Psoas muscle (tissue), 8 donors: ENCODE measurements around the gene SPATA6. TPM values are rescaled to one million over a fixed set of nuclear protein-coding genes. Genes with fewer than 3 reads are reported as not detected.

ENCODE experiments used
- ATAC-seq, 4 donors: fragments of 200-7000 bp; cut with Tn5 transposase; one replicate each; pipeline ENCODE4 v1.9.1; 2020; ENCODE audit warnings: moderate library complexity in 3 of 4, mild to moderate bottlenecking in 2 of 4
- DNase-seq, 2 donors: peaks; one replicate each; pipeline ENCODE4 v3.0.0-alpha.2; 2020
- H3K27ac ChIP-seq: fragments of 200-600 bp; one replicate; pipeline ENCODE4 v1.8.0; 2022
- H3K27me3 ChIP-seq, 3 donors: fragments of 200-600 bp in 1 of 3; one replicate each; pipeline versions ENCODE4 v1.6.1 to v1.8.0; 2013 to 2022; ENCODE audit warnings: low read length in 2 of 3, mild to moderate bottlenecking in 2 of 3, moderate library complexity in 1 of 3; ENCODE audit not compliant: insufficient read depth in 3 of 3
- H3K36me3 ChIP-seq, 2 donors: fragments of 200-600 bp in 1 of 2; one replicate each; pipeline versions ENCODE4 v1.6.1 to v1.8.0; 2013 to 2022; ENCODE audit warnings: low read depth in 1 of 2, mild to moderate bottlenecking in 1 of 2, moderate library complexity in 1 of 2; ENCODE audit not compliant: insufficient read depth in 1 of 2
- H3K4me1 ChIP-seq: fragments of 200-600 bp; one replicate; pipeline ENCODE4 v1.8.0; 2022
- H3K4me3 ChIP-seq: fragments of 200-600 bp; one replicate; pipeline ENCODE4 v1.8.0; 2022; ENCODE audit warnings: mild to moderate bottlenecking
- H3K9me3 ChIP-seq: fragments of 200-600 bp; one replicate; pipeline ENCODE4 v1.8.0; 2022
- WGBS, 3 donors: extraction: QIAGEN DNeasy Blood & Tissue Kit; methylation state at CpG; one replicate each; pipeline versions ENCODE4 v1.1.6 to v1.1.7; 2013; 5-methylcytosine and 5-hydroxymethylcytosine counted together
- intact Hi-C, 2 donors: fragments of 100-400 bp; cut with DNase I; formaldehyde crosslinking; loops; one replicate each; pipeline versions ENCODE4 v1.11.0 to v1.14.2; 2022
- polyA plus RNA-seq, 3 donors: library from polyadenylated mRNA; stranded (reverse); fragments of 200-250 nt; gene quantifications; one replicate each; pipeline ENCODE4 v1.2.3, GENCODE V29; 2013
- total RNA-seq, 4 donors: library from RNA; stranded (reverse); fragmentation: NEBNext Ultra II Directional in 2 of 4; extraction: Animal tissue kit (Norgen Biotek cat#: 25700) in 2 of 4; gene quantifications; one replicate each; pipeline versions ENCODE4 v1.2.1 to v1.2.4, GENCODE V29; 2021 to 2023
- TF ChIP-seq, protein P1 (sequence below): fragments of 200-600 bp; IDR thresholded peaks from one replicate; pipeline ENCODE4 v1.8.0; 2022; ENCODE audit warnings: antibody characterized with exemption
- donor health status: healthy with polysubstance abuse.
- donor health status: DM: no; HTN: no; CAD: no; lungs with moderate emphysema.
- donor health status: Bipolar disorder and iron deficiency.
- donor health status: healthy.
- donor health status: DM: yes; HTN: yes; CAD: no.
- donor health status: DM: no; HTN: no; CAD: no.
- donor health status: DM: no; HTN: no; CAD: no.
- donor health status: DM: yes; HTN: yes; CAD: no.

The SPATA6 gene
- total and polyA plus RNA-seq, 7 donors: 0.63 to 5.3 (median 3.0) TPM

GRCh38 chr1:48344373-48344772, 127.6 kb downstream of the SPATA6 start:
- intact Hi-C loops: no loop called here
- peaks cover 12% of the 10 kb centered on the region for H3K9me3 ChIP-seq
- H3K27me3 ChIP-seq: no peaks in the 10 kb centered on the region
- DNase-seq (no peak), ATAC-seq (no peak)
- TF ChIP-seq, protein P1, sequence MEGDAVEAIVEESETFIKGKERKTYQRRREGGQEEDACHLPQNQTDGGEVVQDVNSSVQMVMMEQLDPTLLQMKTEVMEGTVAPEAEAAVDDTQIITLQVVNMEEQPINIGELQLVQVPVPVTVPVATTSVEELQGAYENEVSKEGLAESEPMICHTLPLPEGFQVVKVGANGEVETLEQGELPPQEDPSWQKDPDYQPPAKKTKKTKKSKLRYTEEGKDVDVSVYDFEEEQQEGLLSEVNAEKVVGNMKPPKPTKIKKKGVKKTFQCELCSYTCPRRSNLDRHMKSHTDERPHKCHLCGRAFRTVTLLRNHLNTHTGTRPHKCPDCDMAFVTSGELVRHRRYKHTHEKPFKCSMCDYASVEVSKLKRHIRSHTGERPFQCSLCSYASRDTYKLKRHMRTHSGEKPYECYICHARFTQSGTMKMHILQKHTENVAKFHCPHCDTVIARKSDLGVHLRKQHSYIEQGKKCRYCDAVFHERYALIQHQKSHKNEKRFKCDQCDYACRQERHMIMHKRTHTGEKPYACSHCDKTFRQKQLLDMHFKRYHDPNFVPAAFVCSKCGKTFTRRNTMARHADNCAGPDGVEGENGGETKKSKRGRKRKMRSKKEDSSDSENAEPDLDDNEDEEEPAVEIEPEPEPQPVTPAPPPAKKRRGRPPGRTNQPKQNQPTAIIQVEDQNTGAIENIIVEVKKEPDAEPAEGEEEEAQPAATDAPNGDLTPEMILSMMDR: no peak
- H3K36me3 ChIP-seq: no peaks in the 10 kb centered on the region
- no peaks in the 10 kb centered on the region for H3K4me1 ChIP-seq
- H3K4me3 ChIP-seq: no peak overlapping the region
- WGBS, 3 donors: 96 to 98% (median 96%) methylated on average over 4 of the region's 4 CpGs
- H3K27ac ChIP-seq: no peak overlapping the region

GRCh38 chr1:48341221-48341620, 130.8 kb downstream of the SPATA6 start:
- peaks cover 7% of the 10 kb centered on the region for H3K9me3 ChIP-seq
- no peaks in the 10 kb centered on the region for H3K27me3 ChIP-seq
- H3K27ac ChIP-seq: no peak overlapping the region
- no peaks in the 10 kb centered on the region for H3K4me1 ChIP-seq
- WGBS, 3 donors: 95 to 98% (median 96%) methylated on average over 3 of the region's 3 CpGs
- intact Hi-C loops: no loop called here
- no peak for ATAC-seq
- DNase-seq: no peak
- H3K36me3 ChIP-seq: no peaks in the 10 kb centered on the region
- no peak overlapping the region for H3K4me3 ChIP-seq
- TF ChIP-seq, protein P1: no peak

- no peak overlapping the region for H3K27ac ChIP-seq
- no peak for ATAC-seq
- WGBS, 3 donors: 63 to 75% (median 69%) methylated on average over 4 of the region's 4 CpGs
- peaks cover 7% of the 10 kb centered on the region for H3K9me3 ChIP-seq
- H3K27me3 ChIP-seq: no peaks in the 10 kb centered on the region
- TF ChIP-seq, protein P1: no peak
- H3K4me3 ChIP-seq: no peak overlapping the region
- intact Hi-C loops: no loop called here
- no peak for DNase-seq
- no peaks in the 10 kb centered on the region for H3K4me1 ChIP-seq
- H3K36me3 ChIP-seq: peaks cover 0 to 3% of the 10 kb centered on the region in 2 donors
Observed at GRCh38 chr1:48338257-48338656, 133.7 kb downstream of the SPATA6 start.

GRCh38 chr1:48333316-48333715, 138.7 kb downstream of the SPATA6 start:
- no peak overlapping the region for H3K27ac ChIP-seq
- WGBS, 3 donors: 49 to 50% (median 50%) methylated on average over 2 of the region's 2 CpGs
- ATAC-seq: no peak
- H3K4me3 ChIP-seq: no peak overlapping the region
- H3K27me3 ChIP-seq: no peaks in the 10 kb centered on the region
- H3K4me1 ChIP-seq: no peaks in the 10 kb centered on the region
- DNase-seq: no peak
- H3K9me3 ChIP-seq: peaks cover 11% of the 10 kb centered on the region
- TF ChIP-seq, protein P1: no peak
- H3K36me3 ChIP-seq: peaks cover 0 to 3% of the 10 kb centered on the region in 2 donors
- intact Hi-C loops: no loop called here

DNA sequence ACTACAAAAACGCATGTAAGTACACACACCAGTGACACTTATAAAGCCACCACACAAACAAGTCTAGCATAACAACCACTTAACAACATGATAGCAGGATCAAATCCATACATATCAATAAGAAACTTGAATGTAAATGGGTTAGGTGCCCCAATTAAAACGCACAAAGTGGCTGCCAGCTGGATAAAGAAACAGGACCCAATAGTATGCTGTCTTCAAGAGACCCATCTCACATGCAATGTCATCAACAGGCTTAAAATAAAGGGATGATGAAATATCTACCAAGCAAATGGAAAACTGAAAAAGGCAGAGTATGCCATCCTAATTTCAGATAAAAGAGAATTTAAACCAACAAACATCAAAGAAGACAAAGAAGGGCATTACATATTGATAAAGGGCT, 139.9 kb downstream of the SPATA6 start:
- TF ChIP-seq, protein P1: no peak
- H3K36me3 ChIP-seq: peaks cover 0 to 3% of the 10 kb centered on the region in 2 donors
- H3K4me1 ChIP-seq: no peaks in the 10 kb centered on the region
- H3K4me3 ChIP-seq: no peak overlapping the region
- intact Hi-C loops: no loop called here
- no peak overlapping the region for H3K27ac ChIP-seq
- DNase-seq (no peak), ATAC-seq (no peak)
- H3K9me3 ChIP-seq: peaks cover 11% of the 10 kb centered on the region
- 87 to 96% (median 94%) methylated on average over 2 of the region's 2 CpGs for WGBS, 3 donors
- no peaks in the 10 kb centered on the region for H3K27me3 ChIP-seq
